Testis (tissue), 2 donors: Measurements from ENCODE around the gene ERBB4.

Experiments
- POLR2A ChIP-seq: fragments of 450-650 bp; IDR thresholded peaks from one replicate; pipeline ENCODE4 v1.6.1; 2017; ENCODE audit warnings: antibody characterized with exemption, mild to moderate bottlenecking, moderate library complexity
- TF ChIP-seq, protein P1 (sequence below), 3 experiments: fragments of 450-650 bp in 2 of 3; fragments of 200-600 bp in 1 of 3; sonication (generic) in 1 of 3; IDR thresholded peaks; one replicate each; pipeline ENCODE4 v1.5.1; 2016 to 2019; ENCODE audit warnings: antibody characterized with exemption in 3 of 3, mild to moderate bottlenecking in 2 of 3, moderate library complexity in 1 of 3

DNA sequence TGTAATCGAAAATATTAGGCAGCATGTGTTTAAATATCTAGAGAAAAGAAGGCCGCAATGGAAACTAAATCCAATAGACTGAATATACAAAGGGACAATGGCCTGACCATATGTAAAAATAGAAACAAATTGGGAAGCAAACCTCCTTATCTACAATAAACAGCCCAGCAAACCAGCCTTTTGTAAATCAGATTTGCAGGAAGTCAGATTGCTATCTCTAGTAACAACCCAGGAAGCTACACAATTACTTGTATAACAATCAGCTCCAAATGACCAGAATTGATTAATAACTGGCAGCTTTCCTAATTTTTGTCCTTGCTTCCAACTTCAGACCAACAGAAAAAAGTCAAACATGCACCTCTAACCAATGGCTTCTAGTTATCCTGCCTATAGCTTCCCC, 1122.2 kb downstream of the ERBB4 start:
- TF ChIP-seq, protein P1, sequence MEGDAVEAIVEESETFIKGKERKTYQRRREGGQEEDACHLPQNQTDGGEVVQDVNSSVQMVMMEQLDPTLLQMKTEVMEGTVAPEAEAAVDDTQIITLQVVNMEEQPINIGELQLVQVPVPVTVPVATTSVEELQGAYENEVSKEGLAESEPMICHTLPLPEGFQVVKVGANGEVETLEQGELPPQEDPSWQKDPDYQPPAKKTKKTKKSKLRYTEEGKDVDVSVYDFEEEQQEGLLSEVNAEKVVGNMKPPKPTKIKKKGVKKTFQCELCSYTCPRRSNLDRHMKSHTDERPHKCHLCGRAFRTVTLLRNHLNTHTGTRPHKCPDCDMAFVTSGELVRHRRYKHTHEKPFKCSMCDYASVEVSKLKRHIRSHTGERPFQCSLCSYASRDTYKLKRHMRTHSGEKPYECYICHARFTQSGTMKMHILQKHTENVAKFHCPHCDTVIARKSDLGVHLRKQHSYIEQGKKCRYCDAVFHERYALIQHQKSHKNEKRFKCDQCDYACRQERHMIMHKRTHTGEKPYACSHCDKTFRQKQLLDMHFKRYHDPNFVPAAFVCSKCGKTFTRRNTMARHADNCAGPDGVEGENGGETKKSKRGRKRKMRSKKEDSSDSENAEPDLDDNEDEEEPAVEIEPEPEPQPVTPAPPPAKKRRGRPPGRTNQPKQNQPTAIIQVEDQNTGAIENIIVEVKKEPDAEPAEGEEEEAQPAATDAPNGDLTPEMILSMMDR (IDR thresholded peaks at IDR 0.05) = no peak
- no peak for TF ChIP-seq POLR2A
